ENCODE data around the gene HSD3B7. TPM values are rescaled to one million over a fixed set of nuclear protein-coding genes. Genes with fewer than 3 reads are reported as not detected.

HSD3B7 gene
- total and polyA plus RNA-seq, 12 donors, result 2.7 to 78.8 (median 32.8) TPM

DNA sequence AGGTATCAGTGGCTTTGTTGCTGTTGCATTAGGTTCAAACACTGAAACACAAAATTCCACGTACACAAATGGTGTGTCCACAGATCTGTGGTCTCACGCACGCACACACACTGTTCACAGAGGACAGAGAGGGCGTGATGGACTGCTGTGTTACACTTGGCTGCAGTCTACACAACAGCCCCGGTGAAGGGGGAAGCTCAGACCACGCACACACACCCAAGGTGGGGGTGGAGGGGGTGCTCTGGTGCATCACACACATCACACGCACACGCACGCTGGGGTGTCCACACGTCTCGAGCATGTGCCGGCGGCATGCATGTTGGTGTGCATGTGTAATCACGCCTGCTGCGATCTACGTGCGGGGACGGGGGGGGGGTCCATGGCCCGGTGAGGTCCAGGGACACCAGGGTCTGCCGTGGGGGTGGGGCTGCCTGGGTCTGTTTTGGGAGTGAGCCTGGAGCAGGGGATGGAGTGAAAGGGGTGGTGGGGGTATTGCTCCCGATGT lies 7.3 kb downstream of the HSD3B7 start:
- intact Hi-C loops (cut with DNase I), result no loop called here
- no peak overlapping the region for H3K27ac ChIP-seq
- 76 to 85% (median 79%) methylated on average over 8 to 21 of the region's 21 CpGs for WGBS, 4 donors

DNA sequence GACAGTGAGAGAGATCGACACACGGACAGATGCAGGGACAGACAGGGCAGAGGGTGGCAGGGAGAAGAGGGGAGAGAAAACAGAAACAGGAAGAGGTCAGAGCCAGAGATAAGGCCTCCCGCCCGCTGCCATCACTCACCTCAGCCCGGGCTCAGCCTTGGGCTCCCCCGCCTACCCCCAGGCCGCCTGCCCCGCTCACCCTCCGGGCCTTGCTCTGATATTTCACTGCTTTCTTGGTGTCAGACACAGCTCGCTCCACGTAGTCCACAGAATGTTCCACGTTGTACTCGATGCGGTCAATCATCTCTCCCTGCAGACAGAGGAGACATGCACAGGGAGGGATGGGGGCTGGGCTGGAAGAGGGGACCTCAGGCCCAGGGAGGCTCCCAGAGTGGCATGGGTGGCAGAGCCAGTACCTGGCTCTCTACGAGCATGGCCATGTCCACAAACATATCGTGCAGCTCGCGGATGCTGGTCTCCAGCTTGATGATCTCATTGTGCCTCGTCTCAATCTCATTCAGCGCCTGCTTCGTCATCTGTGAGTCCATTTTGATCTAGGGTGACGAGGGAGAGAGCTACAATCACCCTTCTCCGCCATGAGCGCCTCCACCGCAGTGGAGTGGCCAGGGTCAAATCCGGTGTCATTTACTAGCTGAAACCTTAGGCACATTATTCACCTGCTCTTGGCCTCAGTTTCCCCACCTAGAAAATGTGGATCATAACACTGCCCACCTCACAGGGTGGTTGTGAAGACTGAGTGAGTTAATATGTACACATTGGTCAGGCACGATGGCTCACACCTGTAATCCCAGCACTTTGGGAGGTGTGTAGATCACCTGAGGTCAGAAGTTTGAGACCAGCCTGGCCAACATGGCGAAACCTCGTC lies 8.2 kb downstream of the HSD3B7 start:
- 65 to 77% (median 66%) methylated on average over 27 to 29 of the region's 29 CpGs for WGBS, 4 donors
- intact Hi-C loops (cut with DNase I), result no loop called here
- H3K27ac ChIP-seq, result no peak overlapping the region

More for the DNA sequence above, 7.3 kb downstream of the HSD3B7 start:
- H3K4me1 ChIP-seq (replicated peaks in 1 of 2), result peaks cover 4 to 7% of the 10 kb centered on the region in 2 donors
- H3K9me3 ChIP-seq (replicated peaks in 1 of 3), result no peaks in the 10 kb centered on the region
- H3K27me3 ChIP-seq, result no peaks in the 10 kb centered on the region
- no peak overlapping the region for H3K4me3 ChIP-seq
- TF ChIP-seq, protein P1, sequence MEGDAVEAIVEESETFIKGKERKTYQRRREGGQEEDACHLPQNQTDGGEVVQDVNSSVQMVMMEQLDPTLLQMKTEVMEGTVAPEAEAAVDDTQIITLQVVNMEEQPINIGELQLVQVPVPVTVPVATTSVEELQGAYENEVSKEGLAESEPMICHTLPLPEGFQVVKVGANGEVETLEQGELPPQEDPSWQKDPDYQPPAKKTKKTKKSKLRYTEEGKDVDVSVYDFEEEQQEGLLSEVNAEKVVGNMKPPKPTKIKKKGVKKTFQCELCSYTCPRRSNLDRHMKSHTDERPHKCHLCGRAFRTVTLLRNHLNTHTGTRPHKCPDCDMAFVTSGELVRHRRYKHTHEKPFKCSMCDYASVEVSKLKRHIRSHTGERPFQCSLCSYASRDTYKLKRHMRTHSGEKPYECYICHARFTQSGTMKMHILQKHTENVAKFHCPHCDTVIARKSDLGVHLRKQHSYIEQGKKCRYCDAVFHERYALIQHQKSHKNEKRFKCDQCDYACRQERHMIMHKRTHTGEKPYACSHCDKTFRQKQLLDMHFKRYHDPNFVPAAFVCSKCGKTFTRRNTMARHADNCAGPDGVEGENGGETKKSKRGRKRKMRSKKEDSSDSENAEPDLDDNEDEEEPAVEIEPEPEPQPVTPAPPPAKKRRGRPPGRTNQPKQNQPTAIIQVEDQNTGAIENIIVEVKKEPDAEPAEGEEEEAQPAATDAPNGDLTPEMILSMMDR (IDR thresholded peaks at IDR 0.05), result no peak
- TF ChIP-seq POLR2A (IDR thresholded peaks at IDR 0.05), result no peak
- DNase-seq, result no peak
- H3K36me3 ChIP-seq (replicated peaks in 1 of 2), result no peaks in the 10 kb centered on the region

DNA sequence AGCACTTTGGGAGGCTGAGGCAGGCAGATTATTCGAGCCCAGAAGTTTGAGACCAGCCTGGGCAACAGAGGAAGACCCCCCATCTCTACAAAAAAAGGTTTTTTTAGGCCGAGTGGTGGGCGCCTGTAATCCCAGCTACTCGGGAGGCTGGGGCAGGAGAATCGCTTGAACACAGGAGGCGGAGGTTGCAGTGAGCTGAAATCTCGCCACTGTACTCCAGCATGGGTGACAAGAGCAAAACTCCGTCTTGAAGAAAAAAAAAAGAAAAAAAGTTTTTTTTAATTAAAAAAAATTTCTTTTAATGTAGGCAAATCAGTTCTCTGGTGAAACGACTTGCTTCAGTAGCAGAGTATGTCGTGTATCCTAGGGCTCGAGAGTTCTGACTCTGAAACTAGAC lies 10.9 kb downstream of the HSD3B7 start:
- WGBS, 4 donors, result 87 to 90% (median 89%) methylated on average over 11 of the region's 11 CpGs
- Histone ChIP-seq H3K4me3 (no peak overlapping the region), H3K4me1 (replicated peaks in 1 of 2) (peaks cover 15 to 21% of the 10 kb centered on the region in 2 donors), H3K36me3 (replicated peaks in 1 of 2) (no peaks in the 10 kb centered on the region), H3K27ac (no peak overlapping the region), H3K9me3 (replicated peaks in 1 of 3) (no peaks in the 10 kb centered on the region), H3K27me3 (no peaks in the 10 kb centered on the region)
- DNase-seq, result no peak
- TF ChIP-seq, protein P1 (IDR thresholded peaks at IDR 0.05), result no peak
- TF ChIP-seq POLR2A (IDR thresholded peaks at IDR 0.05), result no peak
- intact Hi-C loops (cut with DNase I), result no loop called here

More for the DNA sequence above, 8.2 kb downstream of the HSD3B7 start:
- TF ChIP-seq, protein P1 (IDR thresholded peaks at IDR 0.05), result no peak
- TF ChIP-seq POLR2A (IDR thresholded peaks at IDR 0.05), result no peak
- Histone ChIP-seq H3K4me3 (no peak overlapping the region), H3K27me3 (no peaks in the 10 kb centered on the region), H3K36me3 (replicated peaks in 1 of 2) (no peaks in the 10 kb centered on the region), H3K4me1 (replicated peaks in 1 of 2) (peaks cover 13 to 16% of the 10 kb centered on the region in 2 donors), H3K9me3 (replicated peaks in 1 of 3) (no peaks in the 10 kb centered on the region)
- no peak for DNase-seq

DNA sequence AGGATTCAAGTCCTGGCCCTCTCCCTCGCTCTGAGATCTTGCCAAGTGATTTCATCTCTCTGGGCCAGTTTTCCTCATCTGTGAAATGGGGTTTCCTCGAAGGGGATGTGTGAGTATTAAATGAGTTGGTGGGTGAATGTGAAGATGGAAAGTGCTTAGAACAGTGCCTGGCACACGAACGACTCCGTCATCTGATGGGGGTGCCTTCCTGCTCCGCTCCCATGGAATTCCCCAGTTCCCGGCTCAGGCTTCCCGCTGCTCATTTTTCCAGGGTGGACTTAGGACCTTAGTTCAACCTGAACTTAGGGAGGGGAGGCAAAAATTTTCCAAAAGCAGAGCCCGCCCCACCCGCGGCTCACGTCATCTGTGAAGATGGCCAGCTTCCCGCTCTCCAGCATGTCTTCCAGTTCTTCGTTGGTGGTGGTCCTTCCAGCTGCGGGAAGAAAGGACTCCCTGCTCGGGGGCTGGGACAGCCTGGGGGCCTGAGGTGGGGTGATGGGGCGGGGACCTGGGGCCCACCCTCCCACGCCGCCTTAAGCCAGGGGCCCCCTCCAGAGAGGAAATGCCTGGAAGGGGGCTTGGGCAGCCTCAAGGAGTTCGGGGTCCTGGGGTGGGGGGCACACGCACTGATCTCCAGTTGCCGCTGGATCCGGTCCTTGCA lies 11.4 kb downstream of the HSD3B7 start:
- H3K27ac ChIP-seq, result peak overlapping the region in 1 of 5 donors; percentile 90
- TF ChIP-seq, protein P1 (IDR thresholded peaks at IDR 0.05), result no peak
- no peak for TF ChIP-seq POLR2A (IDR thresholded peaks at IDR 0.05)
- DNase-seq, result no peak

More for the DNA sequence above, 11.4 kb downstream of the HSD3B7 start:
- 42 to 59% (median 45%) methylated on average over 13 to 23 of the region's 23 CpGs for WGBS, 4 donors
- intact Hi-C loops (cut with DNase I), result no loop called here
- no peaks in the 10 kb centered on the region for H3K36me3 ChIP-seq (replicated peaks in 1 of 2)
- H3K4me1 ChIP-seq (replicated peaks in 1 of 2), result peaks cover 15 to 21% of the 10 kb centered on the region in 2 donors
- H3K9me3 ChIP-seq (replicated peaks in 1 of 3), result no peaks in the 10 kb centered on the region
- H3K27me3 ChIP-seq, result no peaks in the 10 kb centered on the region
- peak overlapping the region in 2 of 4 donors; percentile 29 to 60 for H3K4me3 ChIP-seq

Data from adrenal gland (tissue), 12 donors.